Stomach (tissue), 4 donors: ENCODE results near the gene SDSL.

ENCODE experiments used
- POLR2A ChIP-seq, 4 donors: fragments of 450-650 bp; IDR thresholded peaks; one replicate each; pipeline ENCODE4 v1.6.1; 2016; ENCODE audit warnings: antibody characterized with exemption in 4 of 4, control low read depth in 2 of 4, mild to moderate bottlenecking in 1 of 4, moderate library complexity in 1 of 4
- TF ChIP-seq, protein P1 (sequence below), 7 experiments: fragments of 450-650 bp in 4 of 7; fragments of 200-600 bp in 3 of 7; sonication (generic) in 3 of 7; IDR thresholded peaks; one replicate each; pipeline ENCODE4 v1.5.1; 2016 to 2019; ENCODE audit warnings: antibody characterized with exemption in 7 of 7, control low read depth in 2 of 7, mild to moderate bottlenecking in 1 of 7

DNA sequence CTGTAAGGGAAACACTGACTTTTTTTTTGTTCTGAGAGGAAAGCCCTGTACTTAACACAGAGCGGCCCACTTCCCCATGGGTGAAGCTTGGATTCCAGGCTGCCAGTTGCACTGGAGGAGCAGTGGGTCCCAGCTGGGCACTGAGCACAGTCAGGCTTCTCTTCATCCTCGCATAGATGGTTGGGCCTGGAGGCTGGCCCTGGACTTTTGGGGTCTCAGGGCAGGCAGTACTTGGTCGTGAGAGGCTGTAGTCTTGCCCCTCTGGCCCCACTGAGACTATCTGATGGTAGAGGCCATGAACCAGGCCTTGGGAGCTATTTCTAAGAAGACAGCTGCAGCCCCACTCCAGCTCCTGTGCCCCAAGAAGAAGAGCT, 55.6 kb downstream of the SDSL start:
- TF ChIP-seq, protein P1, sequence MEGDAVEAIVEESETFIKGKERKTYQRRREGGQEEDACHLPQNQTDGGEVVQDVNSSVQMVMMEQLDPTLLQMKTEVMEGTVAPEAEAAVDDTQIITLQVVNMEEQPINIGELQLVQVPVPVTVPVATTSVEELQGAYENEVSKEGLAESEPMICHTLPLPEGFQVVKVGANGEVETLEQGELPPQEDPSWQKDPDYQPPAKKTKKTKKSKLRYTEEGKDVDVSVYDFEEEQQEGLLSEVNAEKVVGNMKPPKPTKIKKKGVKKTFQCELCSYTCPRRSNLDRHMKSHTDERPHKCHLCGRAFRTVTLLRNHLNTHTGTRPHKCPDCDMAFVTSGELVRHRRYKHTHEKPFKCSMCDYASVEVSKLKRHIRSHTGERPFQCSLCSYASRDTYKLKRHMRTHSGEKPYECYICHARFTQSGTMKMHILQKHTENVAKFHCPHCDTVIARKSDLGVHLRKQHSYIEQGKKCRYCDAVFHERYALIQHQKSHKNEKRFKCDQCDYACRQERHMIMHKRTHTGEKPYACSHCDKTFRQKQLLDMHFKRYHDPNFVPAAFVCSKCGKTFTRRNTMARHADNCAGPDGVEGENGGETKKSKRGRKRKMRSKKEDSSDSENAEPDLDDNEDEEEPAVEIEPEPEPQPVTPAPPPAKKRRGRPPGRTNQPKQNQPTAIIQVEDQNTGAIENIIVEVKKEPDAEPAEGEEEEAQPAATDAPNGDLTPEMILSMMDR (IDR thresholded peaks at IDR 0.05), result no peak
- no peak for TF ChIP-seq POLR2A (IDR thresholded peaks at IDR 0.05)
